Measurements from ENCODE around the gene CNOT3.
A peak's percentile ranks its signal among the peaks of the same experiment; 100 is the strongest.

The CNOT3 gene

GRCh38 chr19:54156953-54157352, 19.4 kb downstream of the CNOT3 start:
- no peak overlapping the region for H3K4me3 ChIP-seq (ENCODE audit: low read depth, low read length)
- TF ChIP-seq POLR2A (IDR thresholded peaks at IDR 0.05; ENCODE audit: extremely low read depth, insufficient read length) (no peak), MAX (IDR thresholded peaks at IDR 0.05; ENCODE audit: low read depth, low read length) (no peak), CTCF (IDR thresholded peaks at IDR 0.05; ENCODE audit: low read depth, low read length) (no peak), MYC (IDR thresholded peaks at IDR 0.05; ENCODE audit: low read depth, low read length) (no peak)
- no peak for DNase-seq (ENCODE audit: low read depth)

DNA sequence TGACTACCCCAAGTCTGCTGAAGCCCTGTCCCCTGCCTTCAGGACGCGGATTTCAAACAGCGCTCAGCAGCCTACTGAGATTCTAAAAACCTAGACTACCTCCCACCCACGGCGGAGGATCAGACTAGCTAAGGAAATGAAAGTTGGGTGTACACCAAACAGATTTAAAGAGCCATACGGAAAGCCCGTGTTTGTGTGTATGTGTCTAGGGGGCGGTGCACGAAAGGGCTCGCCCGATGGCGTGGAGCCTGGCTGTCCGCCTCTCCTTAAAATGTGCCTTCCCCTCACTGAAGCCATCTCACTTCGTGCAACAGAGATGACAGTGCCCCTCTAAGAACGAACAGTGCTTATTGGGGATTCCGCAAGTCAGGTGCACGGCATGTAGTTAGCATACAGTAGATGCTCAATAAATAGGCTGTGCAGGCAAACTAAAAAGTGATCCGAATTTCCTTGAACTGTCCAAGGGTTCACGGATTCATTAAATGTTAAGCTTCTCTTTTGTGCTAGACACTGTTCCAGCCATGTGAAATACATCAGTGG, 21.3 kb downstream of the CNOT3 start:
- TF ChIP-seq CTCF (IDR thresholded peaks at IDR 0.05; ENCODE audit: low read depth, low read length) = no peak
- no peak for TF ChIP-seq MYC (IDR thresholded peaks at IDR 0.05; ENCODE audit: low read depth, low read length)
- TF ChIP-seq POLR2A (IDR thresholded peaks at IDR 0.05; ENCODE audit: extremely low read depth, insufficient read length) = no peak
- TF ChIP-seq MAX (IDR thresholded peaks at IDR 0.05; ENCODE audit: low read depth, low read length) = no peak
- H3K4me3 ChIP-seq (ENCODE audit: low read depth, low read length) = peak overlapping the region; percentile 78
- DNase-seq (ENCODE audit: low read depth) = peak; percentile 21

- peak; percentile 72 for TF ChIP-seq POLR2A (IDR thresholded peaks at IDR 0.05; ENCODE audit: extremely low read depth, insufficient read length)
- TF ChIP-seq MAX (IDR thresholded peaks at IDR 0.05; ENCODE audit: low read depth, low read length) = peak; percentile 28
- peak; percentile 53; the same call in 1 of the 2 replicates for TF ChIP-seq MYC (IDR thresholded peaks at IDR 0.05; ENCODE audit: low read depth, low read length)
- TF ChIP-seq CTCF (IDR thresholded peaks at IDR 0.05; ENCODE audit: low read depth, low read length) = no peak
- DNase-seq (ENCODE audit: low read depth) = peak; percentile 99
- H3K4me3 ChIP-seq (ENCODE audit: low read depth, low read length) = peak within 1 kb of the TSS; percentile 78
Measured at GRCh38 chr19:54159352-54160181, 22.0 kb downstream of the CNOT3 start, which contains the start of gene LENG1. TSS of gene LENG1 (minus strand) at chr19:54159721. CDS start at chr19:54159695, 26 bp downstream.

DNA sequence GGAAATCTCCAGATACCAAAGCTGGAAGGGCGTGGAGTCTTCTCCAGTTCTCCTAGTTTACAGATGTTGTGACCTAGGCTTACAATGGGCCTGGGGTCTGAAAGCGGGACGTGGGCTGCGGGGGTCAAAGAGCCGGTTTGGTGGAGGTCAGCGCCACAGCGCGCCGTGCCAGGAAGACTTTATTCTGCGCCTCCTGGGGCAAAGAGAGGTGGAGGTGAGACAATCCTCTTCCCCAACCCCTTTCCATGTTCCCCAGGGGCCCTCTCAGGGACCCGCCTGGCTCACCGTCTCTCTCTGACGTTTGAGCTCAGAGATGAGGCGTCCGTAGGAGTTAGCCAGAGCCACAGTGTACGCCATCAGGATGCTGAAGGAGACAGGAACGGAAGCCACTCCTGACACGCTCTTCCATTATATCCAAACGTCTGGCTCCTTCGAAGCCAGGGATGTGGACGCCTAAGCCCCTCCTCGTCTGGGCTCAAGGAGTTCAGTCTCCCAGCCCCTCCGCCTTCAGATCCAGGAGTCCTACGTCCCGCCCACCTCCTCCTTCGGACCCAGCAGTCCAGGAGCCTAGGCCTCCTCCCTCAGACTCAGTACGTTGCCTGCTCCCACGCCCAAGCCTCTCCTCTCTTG, 22.7 kb downstream of the CNOT3 start:
- TF ChIP-seq POLR2A (IDR thresholded peaks at IDR 0.05; ENCODE audit: extremely low read depth, insufficient read length) = no peak
- TF ChIP-seq MYC (IDR thresholded peaks at IDR 0.05; ENCODE audit: low read depth, low read length) = no peak
- no peak for TF ChIP-seq CTCF (IDR thresholded peaks at IDR 0.05; ENCODE audit: low read depth, low read length)
- no peak for TF ChIP-seq MAX (IDR thresholded peaks at IDR 0.05; ENCODE audit: low read depth, low read length)
- peak overlapping the region; percentile 74 for H3K4me3 ChIP-seq (ENCODE audit: low read depth, low read length)
- peak; percentile 21 for DNase-seq (ENCODE audit: low read depth)

DNA sequence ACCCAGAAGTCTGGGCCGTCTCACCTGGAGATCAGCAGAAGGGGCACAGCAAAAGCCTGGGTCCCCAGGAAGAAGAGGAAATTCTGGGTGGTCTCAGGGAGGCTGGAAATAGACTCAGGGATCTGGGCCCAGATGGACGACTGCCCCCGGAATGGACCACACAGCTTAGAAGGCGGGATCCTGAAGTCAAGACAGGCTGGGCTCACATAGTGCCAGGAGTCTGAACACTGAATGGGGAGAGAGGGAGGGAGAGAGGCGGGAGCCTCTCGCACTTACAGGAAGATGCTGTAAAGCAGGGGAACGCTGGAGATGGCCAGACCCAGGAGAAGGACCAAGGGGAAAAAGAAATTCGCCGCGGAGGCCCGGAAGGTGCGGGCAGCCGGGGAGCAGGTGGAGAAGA, 23.3 kb downstream of the CNOT3 start:
- TF ChIP-seq CTCF (IDR thresholded peaks at IDR 0.05; ENCODE audit: low read depth, low read length) (no peak), MYC (IDR thresholded peaks at IDR 0.05; ENCODE audit: low read depth, low read length) (no peak), POLR2A (IDR thresholded peaks at IDR 0.05; ENCODE audit: extremely low read depth, insufficient read length) (no peak), MAX (IDR thresholded peaks at IDR 0.05; ENCODE audit: low read depth, low read length) (no peak)
- no peak for DNase-seq (ENCODE audit: low read depth)
- peak overlapping the region; percentile 74 for H3K4me3 ChIP-seq (ENCODE audit: low read depth, low read length)
